LNCAP (cell line): Measurements from ENCODE around the gene PYHIN1.

Experiments
- TF ChIP-seq, protein P1 (sequence below): fragments of 450-650 bp; IDR thresholded peaks from 2 replicates; pipeline ENCODE4 v1.5.1; 2017; ENCODE audit warnings: mild to moderate bottlenecking

Gene PYHIN1

DNA sequence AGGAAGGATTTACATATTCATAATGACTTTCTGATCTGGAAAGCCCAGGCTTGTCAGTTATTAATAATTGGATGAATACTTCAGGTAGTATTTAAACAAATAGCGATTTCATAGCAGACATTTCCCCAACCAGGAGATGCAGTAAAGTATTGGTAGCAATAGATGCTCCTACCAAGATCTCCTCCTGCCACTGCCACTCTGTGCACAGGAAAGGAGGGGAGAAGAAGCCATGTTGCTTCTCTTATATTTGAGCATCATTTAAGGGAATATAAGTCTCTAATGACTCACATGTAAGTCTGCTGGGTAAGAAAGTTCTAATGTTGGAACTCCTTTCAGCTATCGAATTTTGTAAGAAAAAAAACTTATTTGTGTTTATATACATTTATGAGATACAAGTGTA lies 77.9 kb downstream of the PYHIN1 start:
- TF ChIP-seq, protein P1, sequence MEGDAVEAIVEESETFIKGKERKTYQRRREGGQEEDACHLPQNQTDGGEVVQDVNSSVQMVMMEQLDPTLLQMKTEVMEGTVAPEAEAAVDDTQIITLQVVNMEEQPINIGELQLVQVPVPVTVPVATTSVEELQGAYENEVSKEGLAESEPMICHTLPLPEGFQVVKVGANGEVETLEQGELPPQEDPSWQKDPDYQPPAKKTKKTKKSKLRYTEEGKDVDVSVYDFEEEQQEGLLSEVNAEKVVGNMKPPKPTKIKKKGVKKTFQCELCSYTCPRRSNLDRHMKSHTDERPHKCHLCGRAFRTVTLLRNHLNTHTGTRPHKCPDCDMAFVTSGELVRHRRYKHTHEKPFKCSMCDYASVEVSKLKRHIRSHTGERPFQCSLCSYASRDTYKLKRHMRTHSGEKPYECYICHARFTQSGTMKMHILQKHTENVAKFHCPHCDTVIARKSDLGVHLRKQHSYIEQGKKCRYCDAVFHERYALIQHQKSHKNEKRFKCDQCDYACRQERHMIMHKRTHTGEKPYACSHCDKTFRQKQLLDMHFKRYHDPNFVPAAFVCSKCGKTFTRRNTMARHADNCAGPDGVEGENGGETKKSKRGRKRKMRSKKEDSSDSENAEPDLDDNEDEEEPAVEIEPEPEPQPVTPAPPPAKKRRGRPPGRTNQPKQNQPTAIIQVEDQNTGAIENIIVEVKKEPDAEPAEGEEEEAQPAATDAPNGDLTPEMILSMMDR = no peak

DNA sequence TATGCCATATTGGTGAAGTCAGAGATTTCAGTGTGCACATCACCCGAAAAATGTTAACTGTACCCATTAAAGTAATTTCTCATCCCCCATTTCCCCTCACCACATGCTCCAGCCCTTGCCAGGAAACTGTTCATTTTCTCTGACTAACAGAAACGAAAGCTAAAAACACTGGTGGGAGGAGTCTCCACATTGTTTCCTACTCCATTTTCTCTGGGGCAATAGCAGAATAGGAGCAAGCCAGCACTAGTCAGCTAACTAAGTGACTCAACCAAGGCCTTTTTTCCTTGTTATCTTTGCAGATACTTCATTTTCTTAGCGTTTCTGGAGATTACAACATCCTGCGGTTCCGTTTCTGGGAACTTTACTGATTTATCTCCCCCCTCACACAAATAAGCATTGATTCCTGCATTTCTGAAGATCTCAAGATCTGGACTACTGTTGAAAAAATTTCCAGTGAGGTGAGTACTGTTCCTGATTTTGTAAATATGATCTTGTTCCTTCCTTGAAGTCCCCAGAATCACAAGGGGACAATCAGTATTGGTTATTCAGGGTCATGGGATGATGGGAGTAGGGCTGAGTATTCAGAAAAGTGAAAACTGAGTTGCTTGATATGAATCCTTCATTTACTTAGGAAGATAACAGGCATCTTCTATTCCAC lies 78.5 kb downstream of the PYHIN1 start, which contains the start of gene IFI16:
Gene IFI16 (plus strand): TSS at position 204 of the 658 bp plus-strand sequence. CDS start 4,774 bp downstream, outside the sequence.
- TF ChIP-seq, protein P1 = no peak

DNA sequence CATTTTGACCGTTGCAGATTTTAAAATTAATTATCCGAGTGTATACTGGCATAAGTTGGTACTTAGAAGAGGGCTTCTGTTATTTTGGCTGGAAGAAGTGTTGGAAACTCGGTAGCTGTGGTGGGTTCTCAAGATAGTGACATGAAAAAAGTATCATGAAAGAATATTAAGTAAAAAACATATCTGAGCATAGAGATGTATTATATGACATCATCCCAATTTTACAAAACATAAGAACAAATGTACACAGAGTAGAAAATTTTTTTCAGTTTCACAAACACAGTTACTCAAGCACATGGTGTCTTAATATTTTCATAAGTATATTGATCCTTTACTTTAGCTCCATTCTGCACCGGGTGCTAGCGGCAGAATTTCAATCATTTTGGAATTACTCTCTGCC lies 79.0 kb downstream of the PYHIN1 start:
- TF ChIP-seq, protein P1 = no peak

DNA sequence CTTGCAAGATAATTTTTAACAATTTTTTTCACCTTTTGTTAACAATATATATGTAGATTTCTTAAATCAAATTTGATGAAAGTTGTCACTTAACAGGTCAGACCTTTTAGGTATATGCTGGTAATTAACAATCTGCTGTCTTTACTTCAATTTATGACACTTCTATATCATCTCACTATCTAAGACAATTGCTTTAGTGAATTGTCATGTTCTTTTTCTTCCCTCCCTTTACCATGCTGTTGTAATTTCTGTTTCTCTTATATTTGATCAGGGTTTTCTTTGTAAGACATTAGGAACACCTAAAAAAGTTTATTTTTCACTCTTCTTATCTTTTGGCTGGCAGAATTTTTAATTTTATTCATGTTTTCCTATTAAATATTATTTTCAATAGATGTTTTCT lies 80.4 kb downstream of the PYHIN1 start:
- TF ChIP-seq, protein P1 = no peak

DNA sequence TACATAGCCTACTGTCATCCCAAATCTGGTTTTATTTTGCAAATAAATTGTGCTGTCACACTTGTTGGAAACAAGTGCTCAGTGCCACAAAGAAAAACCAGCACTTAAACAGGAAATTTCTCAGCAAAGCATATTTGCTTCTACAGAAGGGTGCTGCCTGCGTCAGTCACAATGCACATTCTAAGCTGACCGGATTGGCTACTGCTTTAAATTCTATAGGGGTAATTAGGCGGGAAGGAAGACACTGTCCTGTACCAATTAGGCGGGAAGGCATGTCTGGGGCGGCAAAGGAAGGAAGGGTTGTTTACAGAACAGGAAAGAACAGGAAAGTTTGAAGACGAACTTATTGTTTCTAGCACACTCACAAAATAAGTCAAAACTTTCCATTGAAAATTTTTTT lies 81.1 kb downstream of the PYHIN1 start:
- TF ChIP-seq, protein P1 = no peak

DNA sequence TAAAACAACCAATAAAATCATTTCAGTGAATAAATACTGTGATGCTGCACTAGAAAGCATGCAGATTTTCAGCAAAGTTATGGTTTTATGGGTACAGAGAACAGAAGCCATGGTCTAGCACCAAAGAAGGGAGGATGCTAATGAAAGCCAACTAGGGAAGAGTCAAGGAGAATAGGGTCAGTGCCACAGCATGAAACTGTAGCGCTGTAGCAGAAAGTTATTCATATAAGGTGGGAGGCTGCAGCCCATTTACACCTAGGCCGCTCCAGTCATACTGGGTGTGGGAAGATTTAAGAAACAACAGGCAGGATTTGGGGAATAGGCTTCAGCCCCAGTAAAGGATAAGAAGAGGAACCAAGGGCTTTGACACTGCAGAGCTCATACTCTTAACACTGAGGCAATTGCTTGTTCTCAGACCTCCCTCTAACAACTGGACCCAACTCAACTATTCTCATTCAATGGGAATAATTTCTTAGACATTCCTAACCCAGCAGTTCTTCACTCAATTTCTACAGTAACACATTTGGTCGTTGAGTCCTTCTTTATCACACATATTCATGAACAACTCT lies 82.7 kb downstream of the PYHIN1 start:
- TF ChIP-seq, protein P1 = no peak

DNA sequence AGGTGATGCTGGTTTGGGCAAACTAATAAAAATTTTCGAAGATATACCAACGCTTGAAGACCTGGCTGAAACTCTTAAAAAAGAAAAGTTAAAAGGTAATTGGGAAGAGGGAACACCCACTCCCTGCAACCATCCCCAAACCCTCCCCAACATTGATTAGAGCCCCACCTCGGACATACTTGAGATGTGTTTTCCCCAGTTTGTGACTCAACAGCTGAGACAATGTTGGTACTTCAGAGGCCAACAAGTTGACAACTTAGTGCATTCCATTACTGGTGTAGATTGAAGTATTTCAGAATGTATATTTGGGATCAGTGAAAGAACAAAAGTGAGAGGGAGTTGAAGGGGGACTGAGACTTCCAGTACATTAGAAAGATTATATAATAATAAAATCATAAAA lies 83.5 kb downstream of the PYHIN1 start:
- TF ChIP-seq, protein P1 = no peak
